NCI-H1694 treated with DMSO at 0.1 percent for 48 hours (cell line): Measurements from ENCODE around the gene C11orf87.

Source experiments
- DNase-seq: peaks from one replicate; lab custom pipeline; 2025; lab: John Stamatoyannopoulos, UW

Gene C11orf87

GRCh38 chr11:109443052-109443451 is 21.1 kb downstream of the C11orf87 start:
- DNase-seq: no peak

- DNase-seq: no peak
These were observed 32.9 kb downstream of the C11orf87 start for GRCh38 chr11:109454857-109455256.
